SU-DHL-6 (cell line): ENCODE results near the gene CLSTN2.

Experiments
- EZH2phosphoT487 ChIP-seq: fragments of 200-600 bp; sonication (generic), shearing (Covaris generic); conservative IDR thresholded peaks from 2 replicates; pipeline ENCODE4 v1.6.1; 2018; ENCODE audit warnings: mild to moderate bottlenecking, antibody characterized with exemption, low read length, moderate library complexity, mixed read lengths
- TF ChIP-seq, protein P1 (sequence below): fragments of 200-600 bp; sonication (generic); IDR thresholded peaks from one replicate; pipeline ENCODE4 v1.5.1; 2017; ENCODE audit warnings: antibody characterized with exemption, mild to moderate bottlenecking, low read length, moderate library complexity; ENCODE audit not compliant: insufficient read depth, poor library complexity, severe bottlenecking

DNA sequence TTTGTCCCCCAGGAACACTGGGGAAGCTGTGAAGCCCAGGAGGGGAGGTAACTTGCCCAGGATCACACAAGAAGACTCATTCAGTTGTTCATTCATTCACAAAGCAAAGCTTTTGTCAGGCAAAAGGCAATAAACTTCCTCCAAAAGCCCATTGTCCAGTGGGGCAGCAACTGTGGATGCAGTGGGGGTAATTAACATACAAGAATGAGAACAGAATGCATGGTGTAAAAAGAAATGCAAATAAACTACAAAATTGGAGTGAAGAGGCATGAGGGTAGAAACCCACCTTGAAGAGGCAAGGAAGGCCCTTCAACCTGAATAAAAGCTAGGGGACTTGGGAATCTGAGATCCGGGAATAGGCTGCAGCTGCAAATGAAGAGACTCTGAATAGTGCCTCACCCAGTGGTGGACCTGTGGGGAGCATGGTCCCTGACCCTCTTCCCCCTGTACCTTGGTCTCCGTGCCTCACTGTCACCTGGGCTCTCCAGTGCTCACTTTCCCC, 363.6 kb downstream of the CLSTN2 start:
- no peak for TF ChIP-seq EZH2phosphoT487
- TF ChIP-seq, protein P1, sequence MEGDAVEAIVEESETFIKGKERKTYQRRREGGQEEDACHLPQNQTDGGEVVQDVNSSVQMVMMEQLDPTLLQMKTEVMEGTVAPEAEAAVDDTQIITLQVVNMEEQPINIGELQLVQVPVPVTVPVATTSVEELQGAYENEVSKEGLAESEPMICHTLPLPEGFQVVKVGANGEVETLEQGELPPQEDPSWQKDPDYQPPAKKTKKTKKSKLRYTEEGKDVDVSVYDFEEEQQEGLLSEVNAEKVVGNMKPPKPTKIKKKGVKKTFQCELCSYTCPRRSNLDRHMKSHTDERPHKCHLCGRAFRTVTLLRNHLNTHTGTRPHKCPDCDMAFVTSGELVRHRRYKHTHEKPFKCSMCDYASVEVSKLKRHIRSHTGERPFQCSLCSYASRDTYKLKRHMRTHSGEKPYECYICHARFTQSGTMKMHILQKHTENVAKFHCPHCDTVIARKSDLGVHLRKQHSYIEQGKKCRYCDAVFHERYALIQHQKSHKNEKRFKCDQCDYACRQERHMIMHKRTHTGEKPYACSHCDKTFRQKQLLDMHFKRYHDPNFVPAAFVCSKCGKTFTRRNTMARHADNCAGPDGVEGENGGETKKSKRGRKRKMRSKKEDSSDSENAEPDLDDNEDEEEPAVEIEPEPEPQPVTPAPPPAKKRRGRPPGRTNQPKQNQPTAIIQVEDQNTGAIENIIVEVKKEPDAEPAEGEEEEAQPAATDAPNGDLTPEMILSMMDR, result no peak
